HL-60 (cell line): ENCODE data around the gene MALAT1.

ENCODE experiments used
- GABPA ChIP-seq: IDR thresholded peaks from 2 replicates; pipeline ENCODE4 v1.6.1; 2012; ENCODE audit warnings: low read depth
- POLR2AphosphoS5 ChIP-seq: IDR thresholded peaks from 2 replicates; pipeline ENCODE4 v1.6.1; 2012; ENCODE audit warnings: low read depth
- TF ChIP-seq, protein P1 (sequence below): IDR thresholded peaks from one replicate; pipeline ENCODE4 v1.5.1; 2011; ENCODE audit warnings: low read length, control low read depth, inconsistent platforms; ENCODE audit not compliant: insufficient read depth

DNA sequence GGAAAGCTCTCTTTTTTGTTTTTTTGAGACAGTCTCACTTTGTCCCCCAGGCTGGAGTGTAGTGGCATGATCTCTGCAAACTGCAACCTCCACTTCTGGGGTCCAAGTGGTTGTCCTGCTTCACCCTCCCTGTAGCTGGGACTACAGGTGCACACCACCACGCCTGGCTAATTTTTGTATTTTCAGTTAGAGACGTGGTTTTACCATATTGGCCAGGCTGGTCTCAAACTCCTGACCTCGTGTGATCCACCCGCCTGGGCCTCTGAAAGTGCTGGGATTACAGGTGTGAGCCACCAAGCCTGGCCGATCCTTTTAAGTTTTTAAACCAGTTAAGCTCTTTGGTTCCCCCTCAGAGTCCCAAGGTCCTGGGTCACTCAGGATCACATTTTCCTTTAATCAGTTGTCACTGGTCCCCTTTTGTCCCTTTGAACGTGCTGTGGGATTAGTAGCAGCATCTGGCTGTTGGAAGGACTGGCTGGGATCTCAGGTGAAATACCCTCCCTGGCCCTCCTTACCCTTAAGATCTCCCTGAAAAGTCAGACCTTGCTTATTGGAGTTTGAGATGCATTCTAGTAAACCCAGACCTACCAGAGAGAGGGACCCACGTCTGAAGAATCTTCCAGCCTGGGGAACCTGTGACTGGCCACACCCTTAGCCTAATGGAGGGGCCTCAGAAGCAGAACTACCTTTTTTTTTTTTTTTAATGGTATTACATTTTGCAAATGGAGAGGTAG, 8.1 kb downstream of the MALAT1 start:
- TF ChIP-seq, protein P1, sequence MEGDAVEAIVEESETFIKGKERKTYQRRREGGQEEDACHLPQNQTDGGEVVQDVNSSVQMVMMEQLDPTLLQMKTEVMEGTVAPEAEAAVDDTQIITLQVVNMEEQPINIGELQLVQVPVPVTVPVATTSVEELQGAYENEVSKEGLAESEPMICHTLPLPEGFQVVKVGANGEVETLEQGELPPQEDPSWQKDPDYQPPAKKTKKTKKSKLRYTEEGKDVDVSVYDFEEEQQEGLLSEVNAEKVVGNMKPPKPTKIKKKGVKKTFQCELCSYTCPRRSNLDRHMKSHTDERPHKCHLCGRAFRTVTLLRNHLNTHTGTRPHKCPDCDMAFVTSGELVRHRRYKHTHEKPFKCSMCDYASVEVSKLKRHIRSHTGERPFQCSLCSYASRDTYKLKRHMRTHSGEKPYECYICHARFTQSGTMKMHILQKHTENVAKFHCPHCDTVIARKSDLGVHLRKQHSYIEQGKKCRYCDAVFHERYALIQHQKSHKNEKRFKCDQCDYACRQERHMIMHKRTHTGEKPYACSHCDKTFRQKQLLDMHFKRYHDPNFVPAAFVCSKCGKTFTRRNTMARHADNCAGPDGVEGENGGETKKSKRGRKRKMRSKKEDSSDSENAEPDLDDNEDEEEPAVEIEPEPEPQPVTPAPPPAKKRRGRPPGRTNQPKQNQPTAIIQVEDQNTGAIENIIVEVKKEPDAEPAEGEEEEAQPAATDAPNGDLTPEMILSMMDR, result no peak
- TF ChIP-seq POLR2AphosphoS5 (peak; percentile 99), GABPA (0 out of 2 replicates have a peak, but pooled peaks have one; percentile 8)
